Measurements from ENCODE around the gene HOXC13. TPM values are rescaled to one million over a fixed set of nuclear protein-coding genes. Genes with fewer than 3 reads are reported as not detected.

Gene HOXC13
- total RNA-seq, 4 donors from 2014 or later: not detected

DNA sequence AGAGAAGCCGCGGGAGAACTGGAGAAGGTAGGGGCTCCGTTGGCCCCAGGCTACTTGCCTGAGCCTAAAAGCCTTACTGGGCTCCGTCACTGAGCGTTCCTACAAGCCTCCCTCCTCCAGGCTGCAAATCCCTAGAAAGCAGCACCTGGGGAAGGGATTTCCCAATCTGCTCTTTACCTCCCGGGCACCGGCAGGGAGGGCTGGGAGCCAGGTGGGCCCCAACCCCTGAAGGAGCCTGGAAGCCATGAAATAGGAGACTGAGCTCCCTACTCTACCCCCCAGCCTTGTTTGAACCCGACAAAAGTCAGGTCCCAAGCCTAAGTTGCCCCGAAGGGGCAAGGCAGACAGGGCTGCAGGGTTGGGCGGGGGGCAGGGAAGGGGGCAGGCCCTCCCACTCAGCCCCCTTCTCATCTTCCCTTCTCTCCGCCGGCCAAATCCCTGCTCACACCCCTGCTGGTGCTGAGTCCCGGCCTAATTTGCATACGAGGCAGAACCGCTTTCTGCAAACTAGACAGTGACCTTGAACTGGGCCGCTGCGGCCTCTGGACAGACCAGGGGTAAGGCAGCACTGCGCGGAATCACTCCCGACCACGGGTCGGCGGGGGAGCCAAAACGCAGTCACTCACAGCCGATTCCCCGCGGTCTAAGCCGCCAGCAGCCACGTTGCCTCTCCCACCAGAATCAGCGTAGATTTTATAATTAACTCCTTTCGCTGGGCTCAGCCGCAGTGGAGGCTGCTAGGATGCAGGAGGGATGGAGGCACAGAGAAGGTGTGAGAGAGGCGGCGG lies 12.4 kb downstream of the HOXC13 start:
- Histone ChIP-seq H3K4me1 (peaks cover 5 to 14% of the 10 kb centered on the region in 2 donors), H3K4me3 (replicated peaks in 1 of 3) (no peak overlapping the region), H3K9me3 (no peaks in the 10 kb centered on the region), H3K27me3 (peaks cover 67% of the 10 kb centered on the region), H3K36me3 (no peaks in the 10 kb centered on the region), H3K27ac (no peak overlapping the region)
- WGBS, 2 donors: 5% methylated on average over 30 to 32 of the region's 34 CpGs
- intact Hi-C loops (cut with DNase I): no loop called here
- DNase-seq: no peak
- TF ChIP-seq, protein P1, sequence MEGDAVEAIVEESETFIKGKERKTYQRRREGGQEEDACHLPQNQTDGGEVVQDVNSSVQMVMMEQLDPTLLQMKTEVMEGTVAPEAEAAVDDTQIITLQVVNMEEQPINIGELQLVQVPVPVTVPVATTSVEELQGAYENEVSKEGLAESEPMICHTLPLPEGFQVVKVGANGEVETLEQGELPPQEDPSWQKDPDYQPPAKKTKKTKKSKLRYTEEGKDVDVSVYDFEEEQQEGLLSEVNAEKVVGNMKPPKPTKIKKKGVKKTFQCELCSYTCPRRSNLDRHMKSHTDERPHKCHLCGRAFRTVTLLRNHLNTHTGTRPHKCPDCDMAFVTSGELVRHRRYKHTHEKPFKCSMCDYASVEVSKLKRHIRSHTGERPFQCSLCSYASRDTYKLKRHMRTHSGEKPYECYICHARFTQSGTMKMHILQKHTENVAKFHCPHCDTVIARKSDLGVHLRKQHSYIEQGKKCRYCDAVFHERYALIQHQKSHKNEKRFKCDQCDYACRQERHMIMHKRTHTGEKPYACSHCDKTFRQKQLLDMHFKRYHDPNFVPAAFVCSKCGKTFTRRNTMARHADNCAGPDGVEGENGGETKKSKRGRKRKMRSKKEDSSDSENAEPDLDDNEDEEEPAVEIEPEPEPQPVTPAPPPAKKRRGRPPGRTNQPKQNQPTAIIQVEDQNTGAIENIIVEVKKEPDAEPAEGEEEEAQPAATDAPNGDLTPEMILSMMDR (IDR thresholded peaks at IDR 0.05): no peak

DNA sequence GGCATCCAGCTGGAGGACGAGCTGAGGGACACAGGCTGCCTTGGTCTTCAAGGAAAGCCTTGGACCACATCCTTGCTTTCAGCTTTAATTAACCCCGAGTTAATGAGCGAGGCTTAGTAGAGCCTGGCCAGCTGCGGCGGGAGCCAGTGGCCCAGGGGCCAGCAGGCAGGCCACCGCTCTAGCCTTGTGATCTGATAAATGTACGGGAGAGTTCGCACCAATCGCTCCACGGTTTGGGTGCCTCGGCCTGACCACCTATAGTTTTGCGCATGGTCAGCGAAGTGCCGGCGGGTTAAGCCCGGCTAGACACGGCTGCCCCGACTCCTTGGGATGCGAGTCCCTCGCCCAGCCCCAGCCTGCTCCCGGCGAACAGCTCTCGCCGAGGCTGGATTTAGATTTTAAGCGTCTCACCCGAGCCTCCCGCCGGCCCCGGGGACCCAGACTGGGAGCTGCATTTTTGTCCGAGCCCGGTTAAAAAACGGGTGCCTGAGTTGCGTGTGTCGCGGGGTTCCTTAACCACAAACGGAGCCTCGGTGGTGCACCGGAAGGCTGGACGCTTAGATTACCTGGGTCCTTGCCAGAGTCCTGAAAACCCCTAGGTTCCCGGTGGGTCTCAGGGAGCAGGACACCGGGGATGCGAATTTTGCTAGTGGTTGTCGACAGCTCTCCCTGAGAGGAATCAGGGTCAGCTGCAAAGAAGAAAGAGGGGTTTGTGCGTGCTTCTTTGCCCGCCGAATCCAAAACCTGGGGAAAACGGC lies 13.1 kb downstream of the HOXC13 start:
- intact Hi-C loops (cut with DNase I): no loop called here
- no peak for TF ChIP-seq POLR2A (IDR thresholded peaks at IDR 0.05)
- TF ChIP-seq, protein P1 (IDR thresholded peaks at IDR 0.05): no peak
- no peak overlapping the region for H3K27ac ChIP-seq
- H3K4me1 ChIP-seq: peaks cover 5 to 14% of the 10 kb centered on the region in 2 donors
- H3K9me3 ChIP-seq: no peaks in the 10 kb centered on the region
- DNase-seq: no peak
- peaks cover 67% of the 10 kb centered on the region for H3K27me3 ChIP-seq
- H3K4me3 ChIP-seq (replicated peaks in 1 of 3): no peak overlapping the region
- no peaks in the 10 kb centered on the region for H3K36me3 ChIP-seq
- 3 to 7% methylated on average over 38 to 43 of the region's 47 CpGs for WGBS, 2 donors

DNA sequence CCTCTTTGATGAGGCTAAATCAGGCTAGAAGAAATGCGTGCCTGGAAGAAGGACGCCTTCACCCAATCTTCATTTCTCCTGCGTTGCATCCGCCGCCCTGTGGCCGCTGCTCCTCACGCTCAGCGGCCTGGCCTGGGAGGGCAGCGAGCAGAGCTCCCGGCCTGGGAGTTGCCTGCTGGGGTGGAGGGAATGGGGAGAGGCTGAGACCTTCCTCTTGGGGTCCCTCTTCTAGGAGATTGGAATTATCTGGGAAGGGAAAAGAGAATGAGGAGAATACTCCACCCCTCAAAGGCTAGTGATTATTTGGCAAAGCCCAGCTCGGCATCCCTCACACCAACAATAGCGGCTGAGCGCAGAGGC lies 13.7 kb downstream of the HOXC13 start:
- H3K36me3 ChIP-seq: no peaks in the 10 kb centered on the region
- peaks cover 70% of the 10 kb centered on the region for H3K27me3 ChIP-seq
- no peak for DNase-seq
- H3K27ac ChIP-seq: no peak overlapping the region
- H3K4me1 ChIP-seq: peaks cover 5 to 14% of the 10 kb centered on the region in 2 donors
- no peak for TF ChIP-seq POLR2A (IDR thresholded peaks at IDR 0.05)
- TF ChIP-seq, protein P1 (IDR thresholded peaks at IDR 0.05): no peak
- no peak overlapping the region for H3K4me3 ChIP-seq (replicated peaks in 1 of 3)
- 9 to 21% methylated on average over 12 to 13 of the region's 13 CpGs for WGBS, 2 donors
- H3K9me3 ChIP-seq: no peaks in the 10 kb centered on the region
- intact Hi-C loops (cut with DNase I): no loop called here

DNA sequence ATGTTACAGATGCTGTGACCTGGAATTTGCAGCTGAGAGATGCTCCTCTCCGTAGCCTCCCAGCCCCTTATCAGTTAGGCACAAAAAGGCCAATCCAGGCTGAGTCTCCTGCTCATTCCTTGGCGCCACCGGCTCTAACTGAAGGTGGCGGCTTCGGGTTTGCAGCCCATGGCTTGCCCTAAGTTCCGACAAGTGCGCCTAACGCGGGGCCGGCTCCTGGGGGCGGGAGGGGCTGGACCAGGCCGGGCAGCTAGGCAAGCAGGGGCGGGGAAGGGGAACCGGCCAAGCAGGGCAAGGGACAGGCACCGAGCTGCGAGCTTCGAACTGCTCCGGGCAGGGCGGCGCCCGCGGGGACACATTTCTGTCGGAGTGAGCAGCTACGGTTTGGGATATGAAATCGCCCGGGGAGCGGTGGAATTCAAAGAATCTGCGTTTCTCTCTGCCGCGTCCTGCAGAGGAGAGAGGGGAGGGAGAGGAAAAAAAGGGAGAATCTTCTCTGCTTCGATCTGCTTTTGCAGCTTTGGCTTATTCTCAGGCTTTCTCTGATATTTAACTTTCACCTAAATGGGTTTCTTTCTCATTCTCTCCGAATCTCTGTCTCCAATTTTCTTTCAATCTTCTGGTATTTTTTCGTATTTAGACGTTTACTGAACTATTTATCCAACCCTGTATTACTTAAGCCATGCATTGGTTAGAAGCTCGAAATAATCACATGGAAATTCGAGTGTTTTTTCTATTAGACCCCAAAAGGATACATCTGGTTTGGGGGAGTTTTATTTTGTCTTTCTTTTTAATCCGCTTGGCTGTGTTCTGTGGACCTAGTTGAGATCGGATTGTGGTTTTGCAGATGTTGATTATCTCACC lies 14.5 kb downstream of the HOXC13 start:
- no peak for DNase-seq
- Histone ChIP-seq H3K36me3 (no peaks in the 10 kb centered on the region), H3K27ac (no peak overlapping the region), H3K9me3 (no peaks in the 10 kb centered on the region), H3K4me3 (replicated peaks in 1 of 3) (no peak overlapping the region), H3K4me1 (peaks cover 5 to 14% of the 10 kb centered on the region in 2 donors), H3K27me3 (peaks cover 70% of the 10 kb centered on the region)
- TF ChIP-seq POLR2A (IDR thresholded peaks at IDR 0.05): no peak
- TF ChIP-seq, protein P1 (IDR thresholded peaks at IDR 0.05): no peak
- intact Hi-C loops (cut with DNase I): no loop called here
- 8 to 10% methylated on average over 35 to 36 of the region's 38 CpGs for WGBS, 2 donors
